GM18858 (cell line): ENCODE measurements around the gene DSC2.
A peak's percentile ranks its signal among the peaks of the same experiment; 100 is the strongest.
"Not testable (repeated sequence)": the region's sequence is repeated elsewhere in the genome, so short reads cannot be mapped to it uniquely, and the experiment has no call there.

ENCODE experiments used
- ATAC-seq: cut with Tn5 transposase; IDR thresholded peaks from one replicate; pipeline ENCODE4 v1.9.1; 2021; ENCODE audit not compliant: unreplicated experiment

The DSC2 gene

DNA sequence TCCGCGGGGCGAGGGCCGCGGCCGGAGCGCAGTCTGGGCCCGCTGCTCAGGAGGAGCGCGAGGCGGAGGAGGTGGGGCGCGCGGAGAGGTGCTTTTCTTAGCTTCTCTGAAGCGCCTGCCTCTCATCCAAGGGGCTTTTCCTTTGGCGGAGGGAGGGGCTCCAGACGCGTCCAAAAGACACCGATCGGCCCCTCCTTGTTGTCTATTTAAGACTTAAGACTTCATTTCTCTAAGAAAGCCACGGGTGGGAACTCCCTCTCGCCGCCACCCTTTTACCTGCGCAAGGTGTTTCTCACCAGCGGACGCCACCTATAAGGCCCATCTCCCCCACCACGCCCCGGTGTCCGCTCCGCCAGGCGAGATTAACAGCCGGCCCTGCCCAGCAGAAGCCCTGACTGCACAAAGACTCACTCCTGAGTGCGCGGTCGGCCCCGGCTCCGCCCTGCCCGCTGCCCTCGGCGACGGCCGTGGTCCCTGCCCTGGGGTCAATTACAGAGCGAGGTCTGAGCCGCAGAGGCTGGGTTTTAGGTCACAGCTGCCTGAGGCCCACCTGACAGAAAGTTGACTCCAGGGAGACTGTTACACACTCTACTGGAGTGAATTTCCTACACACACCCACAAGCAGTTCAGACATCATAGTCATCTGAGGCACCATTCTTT is at the start of gene DSC2:
DSC2 (minus strand) TSS at position 397 of the 660 bp plus-strand sequence. CDS start 450 bp downstream, outside the sequence.
- ATAC-seq, result no peak

DNA sequence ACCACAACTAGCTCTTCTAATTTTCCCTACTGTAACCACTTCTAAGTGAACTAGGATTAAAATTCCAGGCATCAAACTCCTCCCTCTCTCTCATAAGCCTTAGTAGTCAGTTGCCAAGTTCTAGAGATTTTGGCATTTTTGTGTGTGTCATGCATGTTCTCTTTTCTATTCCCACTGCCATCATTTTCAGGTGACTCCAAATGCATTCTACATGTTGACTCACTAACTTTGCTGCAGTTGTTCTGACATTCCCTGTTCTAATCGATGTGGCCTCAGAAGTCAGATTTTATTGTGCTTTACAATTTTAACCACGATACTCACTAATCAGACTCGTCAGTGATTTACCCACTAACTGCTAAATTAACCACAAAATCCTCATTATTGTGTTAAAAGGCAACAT is 47.1 kb upstream of the DSC2 start:
- no peak for ATAC-seq

GRCh38 chr18:31148600-31148999 is 46.4 kb upstream of the DSC2 start:
- ATAC-seq, result no peak

DNA sequence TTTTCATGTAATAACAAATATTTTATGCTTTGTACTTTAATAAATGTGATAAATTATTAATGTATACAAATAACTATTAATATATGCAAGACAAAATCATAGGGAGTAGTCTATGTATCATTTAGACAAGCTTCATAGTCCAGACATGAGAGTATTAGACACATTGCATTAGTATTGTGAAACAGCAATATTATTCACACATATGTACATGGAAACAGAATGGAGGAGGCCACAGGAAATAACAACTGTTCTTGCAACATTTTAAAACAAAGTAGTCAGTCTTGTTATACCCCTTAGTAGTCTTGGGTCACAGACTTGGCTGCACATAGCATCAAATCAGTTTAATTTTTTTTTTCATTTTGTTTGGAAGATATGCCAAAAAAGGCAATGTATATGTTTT is 44.6 kb upstream of the DSC2 start:
- ATAC-seq, result no peak

GRCh38 chr18:31143025-31143424 is 40.8 kb upstream of the DSC2 start:
- ATAC-seq, result no peak

DNA sequence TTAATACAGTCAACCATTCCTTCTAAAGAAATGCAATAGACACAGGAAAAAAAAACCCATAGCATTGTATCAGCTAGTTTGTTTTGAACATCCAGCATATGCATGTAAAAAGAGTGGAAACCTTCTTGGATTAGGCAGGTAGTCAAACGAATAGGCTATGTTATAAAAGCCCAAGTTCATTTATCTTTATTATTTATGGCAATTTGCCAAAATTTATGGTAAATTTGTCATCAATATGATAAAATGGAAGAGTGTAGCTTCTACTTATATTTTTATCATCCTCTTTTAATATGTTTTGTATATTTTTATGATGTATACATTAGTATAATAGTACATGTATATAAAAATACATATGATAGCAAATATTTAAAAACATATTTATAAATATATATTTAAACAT is 36.5 kb upstream of the DSC2 start:
- no peak for ATAC-seq

- ATAC-seq, result no peak
These were observed 32.8 kb upstream of the DSC2 start for GRCh38 chr18:31134988-31135529.

- no peak for ATAC-seq
These were observed 27.3 kb upstream of the DSC2 start for GRCh38 chr18:31129398-31130115.

GRCh38 chr18:31125878-31126277 is 23.7 kb upstream of the DSC2 start:
- ATAC-seq, result no peak

DNA sequence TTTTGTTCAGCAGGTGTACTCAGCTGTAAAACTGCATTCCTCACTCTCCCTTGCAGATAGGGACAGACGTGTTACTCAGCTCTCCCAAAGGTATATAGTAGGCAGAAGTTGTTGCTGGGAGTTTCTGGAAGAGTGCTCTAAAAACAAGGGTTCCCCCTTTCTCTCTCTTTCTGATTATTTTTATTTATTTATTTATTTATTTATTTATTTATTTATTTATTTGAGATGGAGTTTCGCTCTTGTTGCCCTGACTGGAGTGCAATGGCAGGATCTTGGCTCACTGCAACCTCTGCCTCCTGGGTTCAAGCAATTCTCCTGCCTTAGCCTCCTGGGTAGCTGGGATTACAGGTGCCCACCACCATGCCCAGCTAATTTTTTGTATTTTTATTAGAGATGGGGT is 20.9 kb upstream of the DSC2 start:
- ATAC-seq, result not testable (repeated sequence)

DNA sequence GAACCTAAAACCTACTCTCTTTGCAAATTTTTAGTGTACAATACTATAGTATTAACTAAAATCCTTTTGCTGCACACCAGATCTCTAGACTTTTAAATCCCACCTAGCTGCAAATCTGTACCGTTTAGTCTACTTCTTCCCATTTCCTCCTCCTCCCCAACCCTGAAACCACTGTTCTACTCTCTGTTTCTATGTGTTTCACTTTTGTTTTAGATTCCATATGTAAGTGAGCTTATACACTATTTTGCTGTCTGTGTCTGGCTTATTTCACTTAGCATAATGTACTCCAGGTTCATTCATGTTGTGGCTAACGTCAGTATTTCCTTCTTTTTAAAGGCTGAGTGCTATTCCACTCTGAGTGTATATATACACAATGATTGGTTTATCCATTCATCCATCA is 18.4 kb upstream of the DSC2 start:
- ATAC-seq, result peak; percentile 51

GRCh38 chr18:31116853-31117595 is 14.8 kb upstream of the DSC2 start:
- ATAC-seq, result no peak

DNA sequence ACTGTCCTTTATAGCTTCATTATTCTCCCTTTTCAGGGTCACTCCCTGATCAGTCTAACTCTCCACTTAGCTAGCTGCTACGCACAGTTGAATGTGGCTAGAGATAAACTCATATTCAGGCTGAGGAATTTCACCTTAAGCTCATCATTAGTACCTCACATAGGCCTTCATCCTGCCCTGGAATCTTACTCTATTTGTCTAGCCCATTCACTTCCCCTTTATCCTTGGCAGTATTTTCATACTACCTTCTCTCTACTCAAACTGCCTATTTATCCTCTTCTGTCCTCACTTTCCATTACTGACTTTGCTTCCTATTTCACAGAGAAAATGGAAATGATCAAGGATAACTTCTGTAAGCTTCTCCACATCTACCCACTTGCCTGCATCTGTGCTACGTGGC is 10.6 kb upstream of the DSC2 start:
- no peak for ATAC-seq

DNA sequence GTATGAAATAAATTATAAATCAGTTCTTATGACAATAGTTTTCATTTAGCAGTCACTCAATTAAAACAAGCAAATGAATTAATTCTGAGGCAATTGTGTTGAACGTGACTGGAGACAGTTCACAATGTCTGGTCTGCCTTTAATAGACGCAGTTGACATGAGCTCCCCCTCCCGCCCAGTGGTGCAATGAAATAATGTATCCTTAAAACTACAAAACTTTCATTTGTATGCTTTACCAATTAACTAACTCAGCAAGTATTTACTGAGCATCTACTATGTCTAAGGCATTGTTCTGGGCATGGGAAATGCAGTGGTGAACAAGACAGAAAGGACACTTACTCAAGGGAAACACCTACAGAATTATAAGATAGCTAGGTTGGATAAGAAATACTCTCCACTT is 3.5 kb upstream of the DSC2 start:
- ATAC-seq, result no peak

DNA sequence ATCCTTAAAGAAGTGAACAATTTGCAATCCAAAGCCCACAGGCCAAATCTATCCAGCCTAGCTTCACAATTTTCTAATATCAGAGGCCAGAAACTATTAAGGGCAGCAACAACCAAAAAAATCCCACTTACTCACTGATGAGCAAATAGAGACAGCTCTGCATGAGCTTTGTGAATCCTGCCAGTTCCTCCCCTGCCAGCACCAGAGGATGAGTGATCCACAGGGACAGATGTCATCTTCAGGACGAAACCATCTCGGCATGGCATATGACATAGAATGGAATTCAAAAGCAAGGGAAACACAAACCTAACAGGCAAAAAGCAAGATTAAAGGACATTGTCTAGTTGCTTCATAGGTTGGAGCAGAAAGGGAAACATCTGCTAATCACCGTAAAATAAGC is 2.2 kb upstream of the DSC2 start:
- ATAC-seq, result no peak

- no peak for ATAC-seq
These were observed 1.2 kb upstream of the DSC2 start for GRCh38 chr18:31103423-31103822.

DNA sequence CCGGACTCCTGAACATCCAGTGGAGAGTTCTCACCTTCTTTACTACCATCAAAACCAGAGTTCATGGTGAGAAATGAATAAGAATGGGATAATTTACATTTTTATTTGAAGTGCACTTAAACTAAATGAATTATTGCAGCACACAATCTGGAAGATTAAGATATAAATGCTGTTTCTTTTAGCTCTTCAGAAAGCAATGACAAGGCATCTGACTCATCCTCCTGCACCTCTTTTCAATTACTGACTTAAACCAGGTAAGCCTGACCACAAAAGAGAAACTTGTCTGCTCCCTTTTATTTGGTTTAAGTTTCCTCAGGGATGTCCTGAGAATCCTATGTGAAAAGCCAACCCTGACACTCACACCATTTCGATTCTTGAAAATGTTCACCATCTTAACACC is 720 bp upstream of the DSC2 start:
- no peak for ATAC-seq

DNA sequence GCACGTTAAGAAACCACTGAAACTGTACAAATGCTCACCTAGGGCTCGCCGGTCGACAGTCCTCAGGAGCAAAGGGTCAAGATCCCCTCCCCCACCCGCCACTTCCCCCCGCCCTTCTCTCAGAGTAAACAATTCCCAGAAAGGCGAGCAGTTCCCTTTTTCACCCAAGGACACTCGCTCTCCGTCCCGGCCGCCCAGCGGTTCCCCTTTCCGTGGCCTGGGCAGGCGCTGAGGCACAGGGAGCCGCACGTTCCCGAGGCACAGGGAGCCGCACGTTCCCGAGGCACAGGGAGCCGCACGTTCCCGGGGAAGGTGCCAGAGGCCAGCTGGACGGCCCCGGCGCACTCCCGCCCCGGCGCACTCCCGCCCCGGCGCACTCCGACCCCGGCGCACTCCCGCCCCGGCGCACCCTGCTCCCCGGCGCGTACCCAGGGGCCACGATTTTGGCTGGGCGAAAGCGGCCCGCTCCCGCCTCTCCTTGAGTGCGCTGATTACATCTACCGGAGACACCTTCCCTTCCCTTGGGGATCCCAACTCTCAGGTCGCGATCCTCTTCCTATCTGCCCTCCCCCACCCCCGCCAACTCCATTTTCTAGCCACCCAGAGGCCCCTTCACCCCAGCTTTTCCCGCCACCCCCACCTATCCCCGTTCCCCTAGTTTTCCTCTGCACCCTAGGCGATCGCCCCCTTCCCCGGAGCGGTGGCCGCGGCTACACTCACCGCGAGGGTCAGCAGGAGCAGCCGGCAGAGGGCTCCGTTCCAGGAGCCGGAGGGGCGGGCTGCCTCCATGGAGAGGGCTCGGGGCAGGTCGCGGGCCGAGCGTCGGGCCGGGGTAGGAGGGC is 817 bp downstream of the DSC2 start:
- no peak for ATAC-seq

- ATAC-seq, result no peak
These were observed 1.6 kb downstream of the DSC2 start for GRCh38 chr18:31100436-31101182.
